AG10803 (cell line): ENCODE results near the gene DBET.
"Not testable (repeated sequence)": the region's sequence is repeated elsewhere in the genome, so short reads cannot be mapped to it uniquely, and the experiment has no call there.

Experiments used
- DNase-seq: peaks from one replicate; pipeline ENCODE4 v3.0.0; 2010; ENCODE audit warnings: low read depth
- H3K4me3 ChIP-seq: 2 replicates; pipeline ENCODE4 v1.5.1; 2011; ENCODE audit warnings: mild to moderate bottlenecking, low read length, control low read depth

The DBET gene

DNA sequence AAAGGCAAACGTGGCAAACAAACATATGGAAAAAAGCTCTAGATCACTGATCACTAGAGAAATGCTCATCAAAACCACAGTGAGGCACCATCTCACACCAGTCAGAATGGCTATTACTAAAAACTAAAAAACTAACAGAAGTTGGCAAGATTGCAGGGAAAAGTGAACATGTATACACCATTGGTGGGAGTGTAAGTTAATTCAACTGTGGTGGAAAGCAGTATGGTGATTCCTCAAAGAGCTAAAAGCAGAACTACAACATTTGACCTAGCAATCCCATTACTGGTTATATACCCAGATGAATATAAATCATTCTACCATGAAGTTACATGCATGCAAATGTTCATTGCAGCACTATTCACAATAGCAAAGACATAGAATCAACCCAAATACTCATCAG, 29.7 kb downstream of the DBET start:
- DNase-seq, H3K4me3 ChIP-seq: not testable (repeated sequence)

GRCh38 chr4:190095335-190095734, 31.0 kb downstream of the DBET start:
- H3K4me3 ChIP-seq, DNase-seq: not testable (repeated sequence)

- H3K4me3 ChIP-seq, DNase-seq: not testable (repeated sequence)
Measured at GRCh38 chr4:190099605-190100004, 35.3 kb downstream of the DBET start.

DNA sequence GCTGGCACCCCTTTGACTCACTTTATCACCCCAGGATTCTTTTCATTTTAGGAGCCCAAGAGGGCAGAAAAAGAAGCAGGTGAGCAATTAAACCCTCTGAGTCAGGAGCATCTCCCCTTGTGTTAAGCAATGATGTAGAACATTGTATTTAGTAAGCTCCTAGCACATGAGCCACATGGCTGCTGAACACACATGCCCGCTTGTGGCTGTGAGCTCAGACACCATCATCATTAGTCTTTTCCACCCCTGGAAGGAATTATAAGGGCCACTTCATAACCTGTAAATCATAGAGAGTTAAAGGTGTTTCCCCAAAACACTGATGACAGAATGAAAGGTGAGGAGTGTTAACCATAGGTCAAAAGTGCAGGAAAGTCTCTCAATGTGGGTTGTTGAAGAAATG, 37.2 kb downstream of the DBET start:
- H3K4me3 ChIP-seq, DNase-seq: not testable (repeated sequence)

GRCh38 chr4:190106191-190106590, 41.9 kb downstream of the DBET start:
- not testable (repeated sequence) for H3K4me3 ChIP-seq, DNase-seq

DNA sequence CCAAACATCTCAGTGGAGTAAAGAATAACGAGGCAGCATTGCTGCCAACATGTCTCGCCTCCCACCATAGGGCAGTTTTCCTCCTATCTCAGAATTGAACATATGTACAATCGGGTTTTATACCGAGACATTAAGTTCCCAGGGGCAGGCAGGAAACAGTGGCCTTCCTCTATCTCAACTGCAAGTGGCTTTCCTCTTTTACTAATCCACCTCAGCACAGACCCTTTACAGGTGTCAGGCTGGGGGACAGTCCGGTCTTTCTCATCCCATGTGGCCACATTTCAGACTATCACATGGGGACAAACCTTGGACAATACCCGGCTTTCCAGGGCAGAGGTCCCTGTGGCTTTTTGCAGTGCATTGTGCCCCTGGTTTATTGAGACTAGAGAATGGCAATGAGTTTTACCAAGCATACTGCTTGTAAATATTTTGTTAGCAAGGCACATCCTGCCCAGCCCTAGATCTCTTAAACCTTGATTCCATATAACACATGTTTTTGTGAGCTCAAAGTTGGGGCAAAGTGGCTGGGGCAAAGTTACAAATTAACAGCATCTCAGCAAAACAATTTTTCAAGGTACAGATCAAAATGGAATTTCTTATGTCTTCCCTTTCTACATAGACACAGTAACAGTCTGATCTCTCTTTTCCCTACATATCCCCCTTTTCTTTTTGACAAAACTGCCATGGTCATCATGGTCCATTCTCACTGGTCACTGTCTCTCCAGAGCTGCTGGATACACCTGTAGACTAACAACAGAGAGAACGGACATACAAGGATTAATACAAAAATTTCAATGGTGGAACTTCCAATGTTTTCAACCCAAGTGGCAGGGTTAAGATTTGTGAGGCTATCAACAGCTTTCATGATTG, 42.5 kb downstream of the DBET start:
- not testable (repeated sequence) for H3K4me3 ChIP-seq, DNase-seq

DNA sequence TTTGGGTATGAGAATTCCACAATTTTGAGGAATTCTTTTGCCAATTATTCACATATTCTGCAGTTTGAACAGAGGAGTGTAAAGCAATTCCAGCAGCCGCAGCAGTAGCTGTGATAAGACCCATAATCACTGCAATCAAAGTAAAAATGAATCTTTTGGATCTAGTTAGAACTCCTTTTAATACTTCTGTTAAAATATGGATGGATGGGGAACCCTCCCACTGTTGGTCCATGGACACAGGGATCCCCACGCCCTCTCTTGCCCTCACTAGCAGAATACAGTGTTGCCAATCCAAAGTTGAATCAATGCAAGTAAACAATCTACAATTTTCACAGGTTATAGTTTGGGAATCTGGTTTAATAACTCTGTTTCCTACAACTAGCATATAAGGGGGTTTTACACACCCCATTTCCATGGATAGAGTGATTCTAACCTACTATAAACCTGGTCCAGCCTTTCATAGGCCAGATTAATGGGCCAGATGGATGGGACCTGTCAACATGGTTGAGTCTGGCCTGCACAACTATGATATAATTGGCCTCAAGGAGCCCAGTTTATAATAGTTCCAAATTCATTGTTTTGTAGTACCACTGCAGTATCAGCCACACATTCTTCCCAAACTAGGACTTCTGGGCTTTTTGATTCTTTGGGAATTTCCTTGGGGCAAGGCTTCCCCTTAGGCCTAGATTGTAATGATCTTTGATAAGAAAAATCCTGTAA, 43.6 kb downstream of the DBET start:
- H3K4me3 ChIP-seq, DNase-seq: not testable (repeated sequence)

DNA sequence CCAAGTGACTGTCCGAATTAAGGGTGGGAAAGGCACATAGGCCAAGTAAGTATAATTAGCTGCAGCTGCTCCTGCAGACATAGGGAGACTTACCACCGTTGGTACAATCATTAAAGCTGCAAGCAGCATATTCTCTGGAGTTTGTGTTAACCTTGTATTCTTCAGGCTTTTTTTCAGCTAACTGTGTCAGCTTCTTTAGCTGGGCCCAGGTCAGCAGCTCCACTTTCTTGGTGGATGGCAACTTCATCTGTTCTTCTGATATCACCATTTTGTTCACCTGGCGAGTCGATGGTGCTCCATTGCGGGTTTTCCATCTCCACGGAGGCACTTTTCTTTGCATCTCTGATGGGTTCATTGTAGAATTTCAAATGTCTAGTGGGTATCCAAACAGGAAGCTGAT, 44.5 kb downstream of the DBET start:
- DNase-seq, H3K4me3 ChIP-seq: not testable (repeated sequence)

GRCh38 chr4:190109390-190110011, 45.2 kb downstream of the DBET start:
- DNase-seq, H3K4me3 ChIP-seq: not testable (repeated sequence)

- not testable (repeated sequence) for H3K4me3 ChIP-seq, DNase-seq
Measured at GRCh38 chr4:190110033-190110432, 45.7 kb downstream of the DBET start.

GRCh38 chr4:190110570-190111295, 46.4 kb downstream of the DBET start:
- H3K4me3 ChIP-seq = not testable (repeated sequence)

DNA sequence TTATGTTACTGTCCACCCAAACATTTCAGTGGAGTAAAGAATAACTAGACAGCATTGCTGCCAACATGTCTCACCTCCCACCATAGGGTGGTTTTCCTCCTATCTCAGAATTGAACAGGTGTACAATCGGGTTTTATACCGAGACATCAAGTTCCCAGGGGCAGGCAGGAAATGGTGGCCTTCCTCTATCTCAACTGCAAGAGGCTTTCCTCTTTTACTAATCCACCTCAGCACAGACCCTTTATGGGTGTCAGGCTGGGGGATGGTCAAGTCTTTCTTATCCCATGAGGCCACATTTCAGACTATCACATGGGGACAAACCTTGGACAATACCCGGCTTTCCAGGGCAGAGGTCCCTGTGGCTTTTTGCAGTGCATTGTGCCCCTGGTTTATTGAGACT, 48.6 kb downstream of the DBET start:
- H3K4me3 ChIP-seq, DNase-seq: not testable (repeated sequence)

More at GRCh38 chr4:190110570-190111295, 46.4 kb downstream of the DBET start:
- DNase-seq = not testable (repeated sequence)

DNA sequence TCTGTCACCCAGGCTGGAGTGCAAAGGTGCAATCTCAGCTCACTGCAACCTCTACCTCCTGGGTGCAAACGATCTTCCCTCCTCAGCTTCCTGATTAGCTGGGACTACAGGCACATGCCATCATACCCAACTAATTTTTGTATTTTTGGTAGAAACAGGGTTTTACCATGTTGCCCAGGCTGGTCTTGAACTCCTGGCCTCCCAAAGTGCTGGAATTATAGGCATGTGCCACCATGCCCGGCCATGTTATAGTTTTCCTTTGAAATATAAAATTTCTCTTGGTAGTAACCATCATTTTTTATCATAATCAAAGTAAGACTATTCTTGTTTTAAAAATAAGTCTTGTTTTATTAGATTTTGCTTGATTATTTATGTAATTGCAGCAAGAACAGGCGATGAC, 50.7 kb downstream of the DBET start:
- not testable (repeated sequence) for DNase-seq, H3K4me3 ChIP-seq
